ENCODE results near the gene NPHP4. TPM values are rescaled to one million over a fixed set of nuclear protein-coding genes. Genes with fewer than 3 reads are reported as not detected.

The NPHP4 gene
- total RNA-seq, 1 experiment from 2014 or later, result 16.8 TPM

GRCh38 chr1:5947978-5948680 lies 44.1 kb downstream of the NPHP4 start (continued):
- TF ChIP-seq ESRRA (CRISPR knock-in tag; IDR thresholded peaks at IDR 0.05; ENCODE audit: borderline replicate concordance), result no peak
- no peak for TF ChIP-seq IRF2 (CRISPR knock-in tag; IDR thresholded peaks at IDR 0.05; ENCODE audit: borderline replicate concordance, low read depth)
- no peak for TF ChIP-seq ZNF317 (CRISPR knock-in tag; IDR thresholded peaks at IDR 0.05; ENCODE audit: borderline replicate concordance, low read depth)
- no peak for TF ChIP-seq ATF3 (CRISPR knock-in tag; conservative IDR thresholded peaks at IDR 0.05)
- TF ChIP-seq ZNF121 (CRISPR knock-in tag; IDR thresholded peaks at IDR 0.05), result no peak
- no peak for TF ChIP-seq ZNF671 (CRISPR knock-in tag; IDR thresholded peaks at IDR 0.05)
- no peak for TF ChIP-seq ZNF416 (CRISPR knock-in tag; IDR thresholded peaks at IDR 0.05)
- no peak for TF ChIP-seq FOXK1 (CRISPR knock-in tag; IDR thresholded peaks at IDR 0.05)
- TF ChIP-seq ZNF219 (CRISPR knock-in tag; IDR thresholded peaks at IDR 0.05; ENCODE audit: borderline replicate concordance), result no peak
- TF ChIP-seq PRRX2 (CRISPR knock-in tag; IDR thresholded peaks at IDR 0.05), result no peak
- no peak for TF ChIP-seq ERG (CRISPR knock-in tag; IDR thresholded peaks at IDR 0.05)

GRCh38 chr1:5947071-5947821 lies 45.0 kb downstream of the NPHP4 start:
- Mint-ChIP-seq H3K4me1 (no peaks in the 10 kb centered on the region), H3K9me3 (no peaks in the 10 kb centered on the region), H3K4me3 (no peak overlapping the region), H3K36me3 (no peaks in the 10 kb centered on the region; the same call in none of the 2 replicates), H3K27me3 (ENCODE audit: low read depth) (no peaks in the 10 kb centered on the region), H3K27ac (no peak overlapping the region)
- no peak for ATAC-seq
- ChIA-PET CTCF (interaction anchor here (0.7 kb wide), 1 partner anchor 28 kb away, joined by 3 read pairs; no protein-coding TSS in a partner anchor), POLR2A (no interaction called here)
- no peak for DNase-seq (ENCODE audit: low spot score)
- TF ChIP-seq TP53 (CRISPR knock-in tag; IDR thresholded peaks at IDR 0.05), result no peak
- TF ChIP-seq, protein P1, sequence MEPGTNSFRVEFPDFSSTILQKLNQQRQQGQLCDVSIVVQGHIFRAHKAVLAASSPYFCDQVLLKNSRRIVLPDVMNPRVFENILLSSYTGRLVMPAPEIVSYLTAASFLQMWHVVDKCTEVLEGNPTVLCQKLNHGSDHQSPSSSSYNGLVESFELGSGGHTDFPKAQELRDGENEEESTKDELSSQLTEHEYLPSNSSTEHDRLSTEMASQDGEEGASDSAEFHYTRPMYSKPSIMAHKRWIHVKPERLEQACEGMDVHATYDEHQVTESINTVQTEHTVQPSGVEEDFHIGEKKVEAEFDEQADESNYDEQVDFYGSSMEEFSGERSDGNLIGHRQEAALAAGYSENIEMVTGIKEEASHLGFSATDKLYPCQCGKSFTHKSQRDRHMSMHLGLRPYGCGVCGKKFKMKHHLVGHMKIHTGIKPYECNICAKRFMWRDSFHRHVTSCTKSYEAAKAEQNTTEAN (CRISPR knock-in tag; IDR thresholded peaks at IDR 0.05), result no peak
- TF ChIP-seq SP1 (CRISPR knock-in tag; conservative IDR thresholded peaks at IDR 0.05), result no peak
- TF ChIP-seq ATF2 (CRISPR knock-in tag; IDR thresholded peaks at IDR 0.05; ENCODE audit: borderline replicate concordance, low read depth), result no peak
- no peak for TF ChIP-seq TCF7 (CRISPR knock-in tag; IDR thresholded peaks at IDR 0.05; ENCODE audit: low read depth)
- TF ChIP-seq ATF6 (CRISPR knock-in tag; IDR thresholded peaks at IDR 0.05), result no peak
- TF ChIP-seq, protein P2, sequence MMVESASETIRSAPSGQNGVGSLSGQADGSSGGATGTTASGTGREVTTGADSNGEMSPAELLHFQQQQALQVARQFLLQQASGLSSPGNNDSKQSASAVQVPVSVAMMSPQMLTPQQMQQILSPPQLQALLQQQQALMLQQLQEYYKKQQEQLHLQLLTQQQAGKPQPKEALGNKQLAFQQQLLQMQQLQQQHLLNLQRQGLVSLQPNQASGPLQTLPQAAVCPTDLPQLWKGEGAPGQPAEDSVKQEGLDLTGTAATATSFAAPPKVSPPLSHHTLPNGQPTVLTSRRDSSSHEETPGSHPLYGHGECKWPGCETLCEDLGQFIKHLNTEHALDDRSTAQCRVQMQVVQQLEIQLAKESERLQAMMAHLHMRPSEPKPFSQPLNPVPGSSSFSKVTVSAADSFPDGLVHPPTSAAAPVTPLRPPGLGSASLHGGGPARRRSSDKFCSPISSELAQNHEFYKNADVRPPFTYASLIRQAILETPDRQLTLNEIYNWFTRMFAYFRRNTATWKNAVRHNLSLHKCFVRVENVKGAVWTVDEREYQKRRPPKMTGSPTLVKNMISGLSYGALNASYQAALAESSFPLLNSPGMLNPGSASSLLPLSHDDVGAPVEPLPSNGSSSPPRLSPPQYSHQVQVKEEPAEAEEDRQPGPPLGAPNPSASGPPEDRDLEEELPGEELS (CRISPR knock-in tag; IDR thresholded peaks at IDR 0.05), result no peak
- TF ChIP-seq, protein P3, sequence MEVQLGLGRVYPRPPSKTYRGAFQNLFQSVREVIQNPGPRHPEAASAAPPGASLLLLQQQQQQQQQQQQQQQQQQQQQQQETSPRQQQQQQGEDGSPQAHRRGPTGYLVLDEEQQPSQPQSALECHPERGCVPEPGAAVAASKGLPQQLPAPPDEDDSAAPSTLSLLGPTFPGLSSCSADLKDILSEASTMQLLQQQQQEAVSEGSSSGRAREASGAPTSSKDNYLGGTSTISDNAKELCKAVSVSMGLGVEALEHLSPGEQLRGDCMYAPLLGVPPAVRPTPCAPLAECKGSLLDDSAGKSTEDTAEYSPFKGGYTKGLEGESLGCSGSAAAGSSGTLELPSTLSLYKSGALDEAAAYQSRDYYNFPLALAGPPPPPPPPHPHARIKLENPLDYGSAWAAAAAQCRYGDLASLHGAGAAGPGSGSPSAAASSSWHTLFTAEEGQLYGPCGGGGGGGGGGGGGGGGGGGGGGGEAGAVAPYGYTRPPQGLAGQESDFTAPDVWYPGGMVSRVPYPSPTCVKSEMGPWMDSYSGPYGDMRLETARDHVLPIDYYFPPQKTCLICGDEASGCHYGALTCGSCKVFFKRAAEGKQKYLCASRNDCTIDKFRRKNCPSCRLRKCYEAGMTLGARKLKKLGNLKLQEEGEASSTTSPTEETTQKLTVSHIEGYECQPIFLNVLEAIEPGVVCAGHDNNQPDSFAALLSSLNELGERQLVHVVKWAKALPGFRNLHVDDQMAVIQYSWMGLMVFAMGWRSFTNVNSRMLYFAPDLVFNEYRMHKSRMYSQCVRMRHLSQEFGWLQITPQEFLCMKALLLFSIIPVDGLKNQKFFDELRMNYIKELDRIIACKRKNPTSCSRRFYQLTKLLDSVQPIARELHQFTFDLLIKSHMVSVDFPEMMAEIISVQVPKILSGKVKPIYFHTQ (CRISPR knock-in tag; IDR thresholded peaks at IDR 0.05), result no peak
- no peak for TF ChIP-seq FOXK1 (CRISPR knock-in tag; IDR thresholded peaks at IDR 0.05)
- no peak for TF ChIP-seq NFATC4 (CRISPR knock-in tag; IDR thresholded peaks at IDR 0.05)
- no peak for TF ChIP-seq ESRRA (CRISPR knock-in tag; IDR thresholded peaks at IDR 0.05; ENCODE audit: borderline replicate concordance)
